HEK293T (cell line): ENCODE measurements around the gene SMARCAD1.
"Not testable (repeated sequence)": the region's sequence is repeated elsewhere in the genome, so short reads cannot be mapped to it uniquely, and the experiment has no call there.

Source experiments
- CTCF ChIA-PET: fragments of 350-600 bp; formaldehyde crosslinking; extraction: SDS; loops from one replicate; lab custom pipeline; 2021; ENCODE audit warnings: antibody characterized with exemption, inconsistent platforms; lab: Yijun Ruan, JAX
- POLR2A ChIA-PET: fragments of 350-600 bp; formaldehyde crosslinking; extraction: SDS; loops from one replicate; lab custom pipeline; 2020; ENCODE audit warnings: antibody characterized with exemption, inconsistent platforms; lab: Yijun Ruan, JAX
- DNase-seq: peaks from one replicate; pipeline ENCODE4 v3.0.0; 2012; ENCODE audit warnings: mixed read lengths; ENCODE audit errors: extremely low spot score
- ARNT ChIP-seq: fragments of 450-650 bp; IDR thresholded peaks from 2 replicates; pipeline ENCODE4 v1.6.1; 2017; ENCODE audit warnings: mild to moderate bottlenecking
- BHLHE40 ChIP-seq: fragments of 450-650 bp; IDR thresholded peaks from 2 replicates; pipeline ENCODE4 v1.6.1; 2016; ENCODE audit warnings: mild to moderate bottlenecking, moderate library complexity, borderline replicate concordance
- CTBP1 ChIP-seq: fragments of 450-650 bp; IDR thresholded peaks from 2 replicates; pipeline ENCODE4 v1.6.1; 2016; ENCODE audit warnings: borderline replicate concordance
- ELF4 ChIP-seq: fragments of 450-650 bp; IDR thresholded peaks from 2 replicates; pipeline ENCODE4 v1.6.1; 2017; ENCODE audit warnings: antibody characterized with exemption
- FOXA1 ChIP-seq: fragments of 450-650 bp; IDR thresholded peaks from 2 replicates; pipeline ENCODE4 v1.6.1; 2016; ENCODE audit warnings: mild to moderate bottlenecking
- FOXK2 ChIP-seq: fragments of 450-650 bp; IDR thresholded peaks from 2 replicates; pipeline ENCODE4 v1.6.1; 2016; ENCODE audit warnings: mild to moderate bottlenecking
- FOXM1 ChIP-seq: fragments of 450-650 bp; IDR thresholded peaks from 2 replicates; pipeline ENCODE4 v1.6.1; 2017; ENCODE audit warnings: mild to moderate bottlenecking, borderline replicate concordance
- HDGF ChIP-seq: fragments of 450-650 bp; IDR thresholded peaks from 2 replicates; pipeline ENCODE4 v1.6.1; 2017; ENCODE audit warnings: antibody characterized with exemption, borderline replicate concordance
- L3MBTL2 ChIP-seq: fragments of 450-650 bp; conservative IDR thresholded peaks from 2 replicates; pipeline ENCODE4 v1.6.1; 2016; ENCODE audit warnings: mild to moderate bottlenecking
- LEF1 ChIP-seq: fragments of 450-650 bp; IDR thresholded peaks from 2 replicates; pipeline ENCODE4 v1.6.1; 2017; ENCODE audit warnings: mild to moderate bottlenecking, borderline replicate concordance
- NFRKB ChIP-seq: fragments of 450-650 bp; IDR thresholded peaks from 2 replicates; pipeline ENCODE4 v1.6.1; 2016; ENCODE audit warnings: mild to moderate bottlenecking, moderate library complexity
- PKNOX1 ChIP-seq: fragments of 450-650 bp; IDR thresholded peaks from 2 replicates; pipeline ENCODE4 v1.6.1; 2016
- SP1 ChIP-seq: fragments of 450-650 bp; IDR thresholded peaks from 2 replicates; pipeline ENCODE4 v1.6.1; 2017
- SUZ12 ChIP-seq: fragments of 450-650 bp; IDR thresholded peaks from 2 replicates; pipeline ENCODE4 v1.6.1; 2016; ENCODE audit warnings: mild to moderate bottlenecking
- TARDBP ChIP-seq: fragments of 450-650 bp; IDR thresholded peaks from 2 replicates; pipeline ENCODE4 v1.6.1; 2016
- ZNF384 ChIP-seq: fragments of 450-650 bp; IDR thresholded peaks from 2 replicates; pipeline ENCODE4 v1.6.1; 2016

SMARCAD1 gene

GRCh38 chr4:94334476-94334875 lies 126.8 kb downstream of the SMARCAD1 start:
- ChIA-PET CTCF (interaction anchor here (1.2 kb wide), 1 partner anchor 73 kb away, joined by 7 read pairs; no protein-coding TSS in a partner anchor), POLR2A (no interaction called here)
- TF ChIP-seq ZNF384 (no peak), BHLHE40 (no peak), FOXK2 (no peak), SUZ12 (no peak), NFRKB (no peak), FOXM1 (no peak), FOXA1 (no peak), HDGF (no peak), CTBP1 (no peak), SP1 (no peak), L3MBTL2 (no peak), PKNOX1 (no peak), TARDBP (no peak), ELF4 (no peak), ARNT (no peak), LEF1 (no peak)
- no peak for DNase-seq

GRCh38 chr4:94334962-94335361 lies 127.3 kb downstream of the SMARCAD1 start:
- no peak for DNase-seq
- TF ChIP-seq ARNT: no peak
- ChIA-PET CTCF (no interaction called here), POLR2A (no interaction called here)

- POLR2A ChIA-PET: no interaction called here
- no peak for DNase-seq
- CTCF ChIA-PET: no interaction called here
- TF ChIP-seq CTBP1: no peak
- no peak for TF ChIP-seq FOXK2
- TF ChIP-seq SUZ12: no peak
- no peak for TF ChIP-seq ZNF384
- TF ChIP-seq LEF1: no peak
- TF ChIP-seq HDGF: no peak
- TF ChIP-seq BHLHE40: no peak
- no peak for TF ChIP-seq FOXA1
- TF ChIP-seq L3MBTL2: no peak
- no peak for TF ChIP-seq PKNOX1
- TF ChIP-seq ELF4: no peak
- no peak for TF ChIP-seq ARNT
- TF ChIP-seq SP1: no peak
- TF ChIP-seq FOXM1: no peak
- no peak for TF ChIP-seq TARDBP
- no peak for TF ChIP-seq NFRKB
Measured at GRCh38 chr4:94336303-94336702, 128.6 kb downstream of the SMARCAD1 start.

- DNase-seq, CTCF ChIA-PET, POLR2A ChIA-PET: not testable (repeated sequence)
Measured at GRCh38 chr4:94336791-94337190, 129.1 kb downstream of the SMARCAD1 start.

GRCh38 chr4:94338681-94339351 lies 131.2 kb downstream of the SMARCAD1 start:
- no peak for TF ChIP-seq PKNOX1
- TF ChIP-seq CTBP1: no peak
- no peak for TF ChIP-seq HDGF
- no peak for TF ChIP-seq FOXM1
- no peak for TF ChIP-seq NFRKB
- TF ChIP-seq BHLHE40: no peak
- TF ChIP-seq SP1: no peak
- CTCF ChIA-PET: no interaction called here
- DNase-seq: no peak
- POLR2A ChIA-PET: no interaction called here

GRCh38 chr4:94339779-94340178 lies 132.1 kb downstream of the SMARCAD1 start:
- ChIA-PET CTCF (no interaction called here), POLR2A (no interaction called here)
- TF ChIP-seq CTBP1 (no peak), LEF1 (no peak), FOXM1 (no peak), ARNT (no peak), SP1 (no peak)
- DNase-seq: no peak
